Lower lobe of right lung (tissue), 2 donors: Measurements from ENCODE around the gene USPL1. TPM values are rescaled to one million over a fixed set of nuclear protein-coding genes. Genes with fewer than 3 reads are reported as not detected.
"Not testable (repeated sequence)": the region's sequence is repeated elsewhere in the genome, so short reads cannot be mapped to it uniquely, and the experiment has no call there.

Source experiments
- ATAC-seq, 2 donors: fragments of 200-7000 bp; cut with Tn5 transposase; one replicate each; pipeline ENCODE4 v1.9.1; 2020 to 2022; ENCODE audit warnings: mild to moderate bottlenecking in 2 of 2, moderate library complexity in 2 of 2
- DNase-seq: peaks from one replicate; pipeline ENCODE4 v3.0.0-alpha.2; 2020
- H3K27ac ChIP-seq: fragments of 200-600 bp; one replicate; pipeline ENCODE4 v1.8.0; 2022
- H3K27me3 ChIP-seq: fragments of 200-600 bp; one replicate; pipeline ENCODE4 v1.8.0; 2022; ENCODE audit warnings: low read depth
- H3K36me3 ChIP-seq: fragments of 200-600 bp; one replicate; pipeline ENCODE4 v1.8.0; 2022; ENCODE audit warnings: mild to moderate bottlenecking
- H3K4me1 ChIP-seq: fragments of 200-600 bp; one replicate; pipeline ENCODE4 v1.8.0; 2022
- H3K4me3 ChIP-seq: fragments of 200-600 bp; one replicate; pipeline ENCODE4 v1.8.0; 2022; ENCODE audit warnings: mild to moderate bottlenecking
- H3K9me3 ChIP-seq: fragments of 200-600 bp; one replicate; pipeline ENCODE4 v1.8.0; 2022
- CTCF ChIP-seq: fragments of 200-600 bp; IDR thresholded peaks from one replicate; pipeline ENCODE4 v1.8.0; 2022; ENCODE audit warnings: antibody characterized with exemption, mild to moderate bottlenecking
- intact Hi-C: fragments of 100-400 bp; cut with DNase I; formaldehyde crosslinking; loops from one replicate; pipeline ENCODE4 v1.11.0; 2022
- total RNA-seq: library from RNA; stranded (reverse); fragmentation: NEBNext Ultra II Directional; extraction: Animal tissue kit (Norgen Biotek cat#: 25700); gene quantifications from one replicate; pipeline ENCODE4 v1.2.1, GENCODE V29; 2021
- donor health status: DM: no; HTN: yes; CAD: no; lungs with severe emphysema.

USPL1 gene
- total RNA-seq, 1 donor from 2014 or later, result 14.9 TPM

DNA sequence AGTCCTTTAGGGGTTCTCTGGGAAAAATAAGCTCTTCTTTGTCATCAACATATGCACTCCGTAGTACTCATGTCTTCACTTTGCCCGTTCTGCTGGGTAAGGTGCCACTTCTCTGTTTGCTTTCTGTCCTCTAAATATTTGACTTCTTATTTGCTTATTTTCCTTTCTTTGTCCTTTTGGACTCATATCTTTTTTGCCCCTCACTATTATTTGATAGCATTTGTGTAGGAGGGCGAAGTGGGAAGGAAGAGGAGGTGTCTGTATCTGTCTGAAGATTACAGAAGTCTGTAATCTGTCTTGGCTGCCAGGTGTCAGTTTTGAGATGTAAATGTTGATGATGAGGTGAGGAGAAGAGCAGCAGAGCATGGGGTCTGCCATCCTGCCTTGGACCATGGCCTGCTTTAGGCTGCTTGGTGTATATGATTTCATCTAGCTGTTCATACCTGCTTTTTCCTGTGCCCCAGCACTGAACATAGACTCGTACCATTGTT is 30.8 kb downstream of the USPL1 start:
- H3K4me3 ChIP-seq, result no peak overlapping the region
- no peaks in the 10 kb centered on the region for H3K9me3 ChIP-seq
- H3K27me3 ChIP-seq, result no peaks in the 10 kb centered on the region
- H3K36me3 ChIP-seq, result peaks cover 88% of the 10 kb centered on the region
- no peaks in the 10 kb centered on the region for H3K4me1 ChIP-seq
- TF ChIP-seq CTCF, result no peak
- H3K27ac ChIP-seq, result no peak overlapping the region
- DNase-seq (no peak), ATAC-seq (no peak)
- intact Hi-C loops, result no loop called here

GRCh38 chr13:30651648-30652047 is 33.9 kb downstream of the USPL1 start:
- H3K4me1 ChIP-seq, DNase-seq, H3K27me3 ChIP-seq, ATAC-seq, H3K9me3 ChIP-seq, H3K4me3 ChIP-seq, H3K27ac ChIP-seq, intact Hi-C loops: not testable (repeated sequence)
- peaks cover 88% of the 10 kb centered on the region for H3K36me3 ChIP-seq

DNA sequence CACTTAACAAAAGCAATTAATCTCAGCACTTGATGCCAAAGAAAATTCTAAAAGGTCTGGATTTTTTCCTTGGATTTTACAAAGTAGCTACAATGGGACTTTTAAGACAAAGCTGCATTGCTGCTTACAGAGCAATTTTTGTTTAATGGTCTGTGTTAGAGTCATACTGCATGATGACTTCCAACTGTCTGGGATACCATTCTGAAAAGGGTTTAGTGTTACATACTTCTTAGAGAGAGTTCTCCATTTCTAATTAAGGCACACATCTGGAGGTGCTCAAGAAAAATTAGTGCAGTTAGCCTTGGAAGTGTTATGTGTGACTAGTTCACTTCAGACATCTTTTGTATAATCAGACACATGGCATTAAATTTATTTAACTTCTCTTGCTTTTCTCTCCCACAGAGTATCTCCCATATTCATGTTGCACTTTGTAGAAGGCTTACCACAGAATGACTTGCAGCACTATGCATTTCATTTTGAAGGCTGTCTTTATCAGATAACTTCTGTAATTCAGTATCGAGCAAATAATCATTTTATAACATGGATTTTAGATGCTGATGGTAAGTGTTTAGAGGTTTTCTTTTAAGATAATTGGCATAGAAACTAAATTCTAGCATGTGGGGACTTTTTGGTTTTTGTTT is 35.1 kb downstream of the USPL1 start:
- no peak overlapping the region for H3K27ac ChIP-seq
- H3K27me3 ChIP-seq, result no peaks in the 10 kb centered on the region
- no peaks in the 10 kb centered on the region for H3K9me3 ChIP-seq
- intact Hi-C loops, result no loop called here
- no peak for ATAC-seq
- H3K4me1 ChIP-seq, result no peaks in the 10 kb centered on the region
- DNase-seq, result no peak
- H3K4me3 ChIP-seq, result no peak overlapping the region
- no peak for TF ChIP-seq CTCF
- H3K36me3 ChIP-seq, result peaks cover 88% of the 10 kb centered on the region

DNA sequence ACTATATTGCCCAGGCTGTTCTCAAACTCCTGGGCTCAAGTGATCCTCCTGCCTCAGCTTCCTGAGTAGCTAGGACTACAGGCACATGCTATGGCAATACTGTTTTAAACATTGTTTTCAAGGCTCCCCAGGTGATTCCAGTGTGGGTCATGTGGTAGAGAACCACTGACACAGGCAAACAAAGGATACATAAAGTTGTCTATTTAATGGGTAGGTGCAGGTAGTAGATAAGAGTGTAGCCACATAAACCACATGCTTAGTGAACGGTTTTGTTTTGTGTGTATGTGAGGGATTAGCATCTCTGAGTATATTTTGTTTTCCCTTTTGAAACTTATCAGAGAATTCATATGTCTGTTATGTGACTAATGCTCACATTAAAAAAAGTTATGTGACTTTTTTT is 36.7 kb downstream of the USPL1 start:
- H3K27me3 ChIP-seq, result no peaks in the 10 kb centered on the region
- no peak overlapping the region for H3K27ac ChIP-seq
- TF ChIP-seq CTCF, result no peak
- ATAC-seq (no peak), DNase-seq (no peak)
- no peak overlapping the region for H3K4me3 ChIP-seq
- intact Hi-C loops, result no loop called here
- H3K36me3 ChIP-seq, result peaks cover 86% of the 10 kb centered on the region
- H3K9me3 ChIP-seq, result no peaks in the 10 kb centered on the region
- H3K4me1 ChIP-seq, result no peaks in the 10 kb centered on the region

DNA sequence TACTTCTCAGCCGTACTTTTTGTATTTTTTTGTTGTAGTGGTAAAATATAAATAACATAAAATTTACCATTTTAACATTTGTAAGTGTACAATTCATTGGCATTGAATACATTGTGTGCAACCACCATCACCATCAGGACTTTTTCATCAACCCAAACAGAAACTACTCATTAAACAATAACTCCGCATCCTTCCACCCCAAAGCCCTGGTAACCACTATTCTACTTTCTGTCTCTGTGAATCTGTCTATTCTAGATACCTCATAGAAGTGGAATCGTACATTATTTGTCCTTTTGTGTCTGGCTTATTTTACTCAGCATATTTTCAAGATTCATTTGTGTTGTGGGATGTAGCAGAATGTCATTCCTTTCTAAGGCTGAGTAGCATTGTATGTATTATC is 38.5 kb downstream of the USPL1 start:
- no peaks in the 10 kb centered on the region for H3K9me3 ChIP-seq
- intact Hi-C loops, result no loop called here
- ATAC-seq (no peak), DNase-seq (no peak)
- peaks cover 75% of the 10 kb centered on the region for H3K36me3 ChIP-seq
- no peaks in the 10 kb centered on the region for H3K27me3 ChIP-seq
- H3K27ac ChIP-seq, result no peak overlapping the region
- H3K4me1 ChIP-seq, result no peaks in the 10 kb centered on the region
- H3K4me3 ChIP-seq, result no peak overlapping the region
- TF ChIP-seq CTCF, result no peak

DNA sequence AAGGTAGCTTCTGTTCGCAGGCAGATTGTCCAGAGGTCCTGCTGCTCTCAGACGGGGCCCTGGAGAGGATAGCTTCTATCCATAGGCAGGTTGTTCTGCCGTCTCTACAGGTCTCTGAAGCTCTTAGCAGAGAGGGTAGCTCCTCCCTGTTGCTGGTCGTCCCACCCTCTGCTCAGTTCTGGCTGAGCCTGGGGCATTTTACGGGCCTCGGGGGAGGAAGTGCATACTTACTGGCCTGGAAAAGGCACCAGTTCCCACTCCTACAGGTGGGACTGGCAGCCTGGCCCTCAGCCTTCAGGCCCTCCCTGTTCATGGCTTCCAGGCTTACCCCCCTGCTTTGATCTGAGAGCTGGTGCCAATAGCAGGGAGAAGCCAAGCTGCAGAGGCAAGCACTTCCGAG is 42.3 kb downstream of the USPL1 start:
- Histone ChIP-seq H3K9me3 (no peaks in the 10 kb centered on the region), H3K27me3 (no peaks in the 10 kb centered on the region), H3K4me1 (no peaks in the 10 kb centered on the region), H3K27ac (no peak overlapping the region), H3K4me3 (no peak overlapping the region), H3K36me3 (peaks cover 50% of the 10 kb centered on the region)
- TF ChIP-seq CTCF, result no peak
- intact Hi-C loops, result no loop called here
- no peak for ATAC-seq
- no peak for DNase-seq
